WTC11 (cell line): Measurements from ENCODE around the gene SCYL3.

ENCODE experiments used
- CTCF ChIP-seq: fragments of 200-600 bp; IDR thresholded peaks from 2 replicates; pipeline ENCODE4 v1.8.0; 2022; ENCODE audit warnings: antibody characterized with exemption
- ESRRA ChIP-seq: sonication (generic); formaldehyde crosslinking; IDR thresholded peaks from 2 replicates; pipeline ENCODE4 v1.8.1; 2022; ENCODE audit warnings: mild to moderate bottlenecking, missing genetic modification reagents, borderline replicate concordance
- MXD4 ChIP-seq: fragments of 250-450 bp; sonication (Bioruptor Pico); IDR thresholded peaks from 2 replicates; pipeline ENCODE4 v1.8.0; 2021; ENCODE audit warnings: mild to moderate bottlenecking, moderate library complexity, borderline replicate concordance
- NR2C2 ChIP-seq: sonication (generic); formaldehyde crosslinking; IDR thresholded peaks from 2 replicates; pipeline ENCODE4 v1.8.0; 2022; ENCODE audit warnings: mild to moderate bottlenecking, missing genetic modification reagents

GRCh38 chr1:169872906-169873305, 20.8 kb downstream of the SCYL3 start:
- TF ChIP-seq NR2C2 (no peak), CTCF (no peak), ESRRA (CRISPR knock-in tag) (no peak), MXD4 (CRISPR knock-in tag) (no peak)
